OCI-LY1 (cell line): ENCODE results near the gene SLC22A23.

ENCODE experiments used
- H2AFZ ChIP-seq: fragments of 200-600 bp; sonication (generic), shearing (Covaris generic); 2 replicates; pipeline ENCODE4 v1.6.0; 2014; ENCODE audit warnings: antibody characterized with exemption, mild to moderate bottlenecking, low read length
- H3F3A ChIP-seq: fragments of 200-600 bp; sonication (generic), shearing (Covaris generic); 2 replicates; pipeline ENCODE4 v1.6.0; 2014; ENCODE audit warnings: mild to moderate bottlenecking, antibody characterized with exemption, low read length, moderate library complexity; ENCODE audit not compliant: insufficient read depth
- H3K27ac ChIP-seq: fragments of 200-600 bp; sonication (generic); 2 replicates; pipeline ENCODE4 v1.5.1; 2014; ENCODE audit warnings: low read length, mixed run types, mild to moderate bottlenecking, low read depth; ENCODE audit not compliant: poor library complexity, severe bottlenecking
- H3K27me3 ChIP-seq: fragments of 200-600 bp; sonication (generic); 2 replicates; pipeline ENCODE4 v1.6.0; 2014; ENCODE audit warnings: antibody characterized with exemption, mild to moderate bottlenecking, low read length, moderate library complexity; ENCODE audit not compliant: insufficient read depth
- H3K36me3 ChIP-seq: fragments of 200-600 bp; sonication (generic); 2 replicates; pipeline ENCODE4 v1.6.1; 2014; ENCODE audit warnings: mild to moderate bottlenecking, antibody characterized with exemption, low read length, moderate library complexity, mixed read lengths; ENCODE audit not compliant: insufficient read depth
- H3K4me1 ChIP-seq: fragments of 200-600 bp; sonication (generic); 2 replicates; pipeline ENCODE4 v1.5.1; 2014; ENCODE audit warnings: mild to moderate bottlenecking, low read length, moderate library complexity; ENCODE audit not compliant: insufficient read depth, severe bottlenecking
- H3K4me2 ChIP-seq: fragments of 200-600 bp; sonication (generic), shearing (Covaris generic); 2 replicates; pipeline ENCODE4 v1.6.1; 2014; ENCODE audit warnings: low read length
- H3K4me3 ChIP-seq: fragments of 200-600 bp; sonication (generic); 2 replicates; pipeline ENCODE4 v1.5.1; 2014; ENCODE audit warnings: low read length, low read depth, mild to moderate bottlenecking, mixed read lengths; ENCODE audit not compliant: poor library complexity, severe bottlenecking
- H3K79me2 ChIP-seq: fragments of 200-600 bp; shearing (Covaris generic); 2 replicates; pipeline ENCODE4 v1.6.1; 2016; ENCODE audit warnings: mixed run types, low read length, mixed read lengths; ENCODE audit not compliant: insufficient read depth
- H3K9ac ChIP-seq: fragments of 200-600 bp; sonication (generic), shearing (Covaris generic); 2 replicates; pipeline ENCODE4 v1.6.1; 2014; ENCODE audit warnings: mild to moderate bottlenecking, low read length, mixed read lengths
- H3K9me2 ChIP-seq: fragments of 200-600 bp; sonication (generic), shearing (Covaris generic); 2 replicates; pipeline ENCODE4 v1.6.1; 2014; ENCODE audit warnings: low read depth, mild to moderate bottlenecking, low read length, mixed read lengths
- H3K9me3 ChIP-seq: fragments of 200-600 bp; shearing (Covaris generic); 2 replicates; pipeline ENCODE4 v1.6.1; 2014; ENCODE audit warnings: low read length, mixed read lengths
- H4K20me1 ChIP-seq: fragments of 200-600 bp; sonication (generic), shearing (Covaris generic); 2 replicates; pipeline ENCODE4 v1.6.0; 2016; ENCODE audit warnings: mild to moderate bottlenecking, low read length; ENCODE audit not compliant: insufficient read depth
- CTCF ChIP-seq: fragments of 200-600 bp; sonication (generic), shearing (Covaris generic); IDR thresholded peaks from 2 replicates; pipeline ENCODE4 v1.5.1; 2017; ENCODE audit warnings: mild to moderate bottlenecking, antibody characterized with exemption, low read length, moderate library complexity, mixed read lengths
- EZH2 ChIP-seq: fragments of 200-600 bp; sonication (generic), shearing (Covaris generic); IDR thresholded peaks from 2 replicates; pipeline ENCODE4 v1.8.0; 2017; ENCODE audit warnings: borderline replicate concordance, mixed run types, mild to moderate bottlenecking, antibody characterized with exemption, low read length, moderate library complexity, mixed read lengths

SLC22A23 gene

GRCh38 chr6:3316331-3316730, 140.5 kb downstream of the SLC22A23 start:
- Histone ChIP-seq H3F3A (no peaks in the 10 kb centered on the region), H3K9me3 (no peaks in the 10 kb centered on the region), H3K36me3 (no peaks in the 10 kb centered on the region), H3K4me2 (no peak overlapping the region), H3K4me1 (no peaks in the 10 kb centered on the region), H3K4me3 (no peak overlapping the region), H3K9ac (no peak overlapping the region), H3K79me2 (no peaks in the 10 kb centered on the region), H2AFZ (no peak overlapping the region), H3K9me2 (no peaks in the 10 kb centered on the region), H3K27ac (no peak overlapping the region), H4K20me1 (no peaks in the 10 kb centered on the region), H3K27me3 (no peaks in the 10 kb centered on the region; the same call in 1 of the 2 replicates)
- TF ChIP-seq EZH2 (no peak), CTCF (no peak)

- Histone ChIP-seq H4K20me1 (no peaks in the 10 kb centered on the region), H3F3A (no peaks in the 10 kb centered on the region), H3K4me2 (no peak overlapping the region), H3K9ac (no peak overlapping the region), H3K4me3 (no peak overlapping the region), H3K79me2 (no peaks in the 10 kb centered on the region), H3K27ac (no peak overlapping the region), H3K9me2 (no peaks in the 10 kb centered on the region), H3K9me3 (no peaks in the 10 kb centered on the region), H3K27me3 (no peaks in the 10 kb centered on the region; the same call in 1 of the 2 replicates), H3K4me1 (no peaks in the 10 kb centered on the region), H2AFZ (no peak overlapping the region), H3K36me3 (no peaks in the 10 kb centered on the region)
- TF ChIP-seq CTCF = no peak
- no peak for TF ChIP-seq EZH2
Observed at GRCh38 chr6:3315841-3316240, 141.0 kb downstream of the SLC22A23 start.

- H3K36me3 ChIP-seq = no peaks in the 10 kb centered on the region
Observed at GRCh38 chr6:3314621-3315467, 142.0 kb downstream of the SLC22A23 start.

More at GRCh38 chr6:3314621-3315467, 142.0 kb downstream of the SLC22A23 start:
- Histone ChIP-seq H2AFZ (no peak overlapping the region), H3K27ac (no peak overlapping the region), H3K9ac (no peak overlapping the region), H3K9me2 (no peaks in the 10 kb centered on the region), H3K79me2 (no peaks in the 10 kb centered on the region), H3K4me1 (no peaks in the 10 kb centered on the region), H3K9me3 (no peaks in the 10 kb centered on the region), H3K27me3 (no peaks in the 10 kb centered on the region; the same call in 1 of the 2 replicates), H3K4me2 (no peak overlapping the region), H3F3A (no peaks in the 10 kb centered on the region), H4K20me1 (no peaks in the 10 kb centered on the region), H3K4me3 (no peak overlapping the region)
- TF ChIP-seq EZH2 (no peak), CTCF (no peak)
